Breast epithelium (tissue), 4 donors: ENCODE measurements around the gene MBD5. TPM values are rescaled to one million over a fixed set of nuclear protein-coding genes. Genes with fewer than 3 reads are reported as not detected.

ENCODE experiments used
- DNase-seq, 2 donors: peaks; one replicate each; pipeline ENCODE4 v3.0.0-alpha.2; 2019; ENCODE audit warnings: low spot score in 2 of 2
- H3K27ac ChIP-seq, 2 donors: fragments of 200-600 bp; sonication (generic) in 1 of 2; one replicate each; pipeline ENCODE4 v1.5.1; 2016 to 2019; ENCODE audit warnings: mild to moderate bottlenecking in 1 of 2
- H3K27me3 ChIP-seq, 2 donors: fragments of 200-600 bp; sonication (generic) in 1 of 2; one replicate each; pipeline versions ENCODE4 v1.5.1 to v1.6.0; 2017 to 2019; ENCODE audit warnings: control low read depth in 1 of 2, mild to moderate bottlenecking in 1 of 2
- H3K36me3 ChIP-seq: fragments of 200-600 bp; one replicate; pipeline ENCODE4 v1.5.1; 2019
- H3K4me1 ChIP-seq, 2 donors: fragments of 200-600 bp; sonication (generic); one replicate each; pipeline ENCODE4 v1.5.1; 2016 to 2019; ENCODE audit warnings: control low read depth in 1 of 2
- H3K4me3 ChIP-seq, 3 donors: fragments of 200-600 bp; sonication (generic); 1 replicate in 2 of 3; 2 replicates in 1 of 3; pipeline ENCODE4 v1.5.1; 2016 to 2019; ENCODE audit warnings: mild to moderate bottlenecking in 3 of 3, moderate library complexity in 2 of 3
- H3K9me3 ChIP-seq, 2 donors: fragments of 200-600 bp; sonication (generic) in 1 of 2; one replicate each; pipeline ENCODE4 v1.5.1; 2016 to 2019; ENCODE audit warnings: control low read depth in 1 of 2
- POLR2A ChIP-seq: fragments of 450-650 bp; IDR thresholded peaks from one replicate; pipeline ENCODE4 v1.6.1; 2016; ENCODE audit warnings: antibody characterized with exemption, mild to moderate bottlenecking, moderate library complexity
- POLR2AphosphoS5 ChIP-seq, 3 donors: sonication (generic); formaldehyde crosslinking; IDR thresholded peaks; one replicate each; pipeline ENCODE4 v1.6.1; 2017; ENCODE audit warnings: antibody characterized with exemption in 3 of 3
- intact Hi-C: fragments of 100-400 bp; cut with DNase I; formaldehyde crosslinking; loops from one replicate; pipeline ENCODE4 v1.15.1; 2023; ENCODE audit warnings: low total_unique reads
- total RNA-seq, 3 donors: library from RNA; depleted of rRNA; stranded (reverse); fragments of >200 nt; gene quantifications; one replicate each; pipeline ENCODE4 v1.1.0, GENCODE V29; 2016
- TF ChIP-seq, protein P1 (sequence below), 3 donors: fragments of 450-650 bp; IDR thresholded peaks; one replicate each; pipeline ENCODE4 v1.5.1; 2016 to 2017; ENCODE audit warnings: antibody characterized with exemption in 3 of 3, mild to moderate bottlenecking in 3 of 3, moderate library complexity in 3 of 3

The MBD5 gene
- total RNA-seq, 3 donors from 2014 or later, result 24.0 to 63.8 (median 40.3) TPM

DNA sequence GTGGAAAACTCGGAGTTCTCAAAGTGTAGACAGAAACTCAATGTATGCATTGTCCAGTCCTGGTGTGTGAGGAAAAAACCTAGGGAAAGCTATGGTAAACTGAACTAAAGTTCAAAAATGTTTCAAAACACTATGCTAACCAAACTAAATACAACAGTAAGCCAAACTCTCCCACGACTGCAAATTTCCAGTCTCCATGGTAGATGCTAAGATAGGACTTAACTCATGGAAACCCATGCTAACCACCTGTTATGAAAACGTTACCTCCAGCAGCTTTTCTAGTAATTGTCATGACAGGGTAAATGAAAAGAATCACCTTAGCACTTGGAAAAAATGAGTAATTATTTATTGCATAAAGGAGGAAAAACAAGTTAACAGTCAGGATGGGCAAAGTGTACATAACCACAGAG lies 488.0 kb downstream of the MBD5 start:
- intact Hi-C loops, result no loop called here
- Histone ChIP-seq H3K27ac (no peak overlapping the region), H3K9me3 (no peaks in the 10 kb centered on the region)

DNA sequence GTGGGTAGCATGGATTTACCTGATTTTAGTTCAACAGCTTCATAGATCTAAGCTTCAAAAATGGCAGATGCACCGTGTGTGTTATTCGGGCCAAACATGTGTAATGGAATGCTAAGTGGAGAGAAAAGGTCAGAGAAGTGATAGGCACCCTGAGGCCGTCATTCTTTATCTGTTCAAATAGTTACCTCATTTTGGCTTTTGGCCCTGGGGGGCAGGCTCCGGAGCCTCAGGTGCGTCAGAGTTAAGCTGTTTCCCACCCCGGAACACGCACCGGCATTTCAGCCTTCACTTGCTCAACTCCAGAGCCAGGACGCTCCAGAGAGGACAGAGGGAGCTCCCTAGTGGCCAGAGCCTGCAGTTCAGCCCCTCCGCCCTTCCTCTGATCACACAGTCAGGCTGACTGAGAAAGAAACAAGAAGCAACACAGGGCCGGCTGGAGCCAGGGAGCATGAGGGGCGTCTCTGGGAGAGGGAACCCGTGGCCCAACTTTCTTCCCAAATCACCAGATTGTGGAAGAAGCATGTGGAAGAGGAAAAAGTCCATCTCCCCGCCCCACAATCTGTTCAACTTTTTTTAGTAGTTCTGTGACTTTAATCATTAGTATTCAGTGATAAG lies 488.5 kb downstream of the MBD5 start:
- H3K36me3 ChIP-seq, result no peaks in the 10 kb centered on the region
- no peaks in the 10 kb centered on the region for H3K9me3 ChIP-seq
- no peak overlapping the region for H3K27ac ChIP-seq
- peak overlapping the region in 2 of 3 donors; percentile 35 to 59 for H3K4me3 ChIP-seq
- H3K4me1 ChIP-seq, result no peaks in the 10 kb centered on the region
- no peak for TF ChIP-seq POLR2A
- no peak for TF ChIP-seq POLR2AphosphoS5 (IDR thresholded peaks at IDR 0.05)
- TF ChIP-seq, protein P1, sequence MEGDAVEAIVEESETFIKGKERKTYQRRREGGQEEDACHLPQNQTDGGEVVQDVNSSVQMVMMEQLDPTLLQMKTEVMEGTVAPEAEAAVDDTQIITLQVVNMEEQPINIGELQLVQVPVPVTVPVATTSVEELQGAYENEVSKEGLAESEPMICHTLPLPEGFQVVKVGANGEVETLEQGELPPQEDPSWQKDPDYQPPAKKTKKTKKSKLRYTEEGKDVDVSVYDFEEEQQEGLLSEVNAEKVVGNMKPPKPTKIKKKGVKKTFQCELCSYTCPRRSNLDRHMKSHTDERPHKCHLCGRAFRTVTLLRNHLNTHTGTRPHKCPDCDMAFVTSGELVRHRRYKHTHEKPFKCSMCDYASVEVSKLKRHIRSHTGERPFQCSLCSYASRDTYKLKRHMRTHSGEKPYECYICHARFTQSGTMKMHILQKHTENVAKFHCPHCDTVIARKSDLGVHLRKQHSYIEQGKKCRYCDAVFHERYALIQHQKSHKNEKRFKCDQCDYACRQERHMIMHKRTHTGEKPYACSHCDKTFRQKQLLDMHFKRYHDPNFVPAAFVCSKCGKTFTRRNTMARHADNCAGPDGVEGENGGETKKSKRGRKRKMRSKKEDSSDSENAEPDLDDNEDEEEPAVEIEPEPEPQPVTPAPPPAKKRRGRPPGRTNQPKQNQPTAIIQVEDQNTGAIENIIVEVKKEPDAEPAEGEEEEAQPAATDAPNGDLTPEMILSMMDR (IDR thresholded peaks at IDR 0.05), result peak in 2 of 3 donors; percentile 59 to 86
- no peaks in the 10 kb centered on the region for H3K27me3 ChIP-seq
- peak; percentile 62 to 72 for DNase-seq
- intact Hi-C loops, result no loop called here

More for the DNA sequence above, 488.0 kb downstream of the MBD5 start:
- H3K27me3 ChIP-seq, result no peaks in the 10 kb centered on the region
- no peaks in the 10 kb centered on the region for H3K4me1 ChIP-seq
- TF ChIP-seq, protein P1 (IDR thresholded peaks at IDR 0.05), result no peak
- TF ChIP-seq POLR2AphosphoS5 (IDR thresholded peaks at IDR 0.05) (no peak), POLR2A (no peak)
- H3K4me3 ChIP-seq, result peak overlapping the region in 2 of 3 donors; percentile 35 to 59
- H3K36me3 ChIP-seq, result no peaks in the 10 kb centered on the region
- no peak for DNase-seq

DNA sequence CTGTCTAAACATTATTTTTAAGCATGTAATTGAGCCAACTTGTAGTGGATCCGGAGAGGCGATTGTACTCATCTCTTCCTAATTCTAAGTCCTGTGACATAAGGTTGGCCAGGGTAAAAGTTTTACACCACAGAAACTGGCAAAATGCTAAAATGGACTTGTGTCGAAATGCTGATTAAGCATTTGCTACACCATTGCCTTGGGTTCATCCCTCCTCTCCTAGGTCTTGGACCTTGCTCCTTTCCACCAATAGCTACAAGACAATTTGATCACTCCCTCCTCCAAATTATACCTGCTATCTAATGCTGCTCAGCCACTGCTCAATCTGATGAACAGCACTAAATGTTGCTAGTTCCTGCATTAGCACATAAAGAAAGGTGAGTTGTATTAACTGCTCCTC lies 491.0 kb downstream of the MBD5 start:
- Histone ChIP-seq H3K27ac (no peak overlapping the region), H3K4me1 (no peaks in the 10 kb centered on the region), H3K4me3 (no peak overlapping the region), H3K9me3 (no peaks in the 10 kb centered on the region), H3K27me3 (no peaks in the 10 kb centered on the region), H3K36me3 (no peaks in the 10 kb centered on the region)
- intact Hi-C loops, result no loop called here
- no peak for TF ChIP-seq POLR2A
- TF ChIP-seq, protein P1 (IDR thresholded peaks at IDR 0.05), result no peak
- no peak for TF ChIP-seq POLR2AphosphoS5 (IDR thresholded peaks at IDR 0.05)
- DNase-seq, result no peak

DNA sequence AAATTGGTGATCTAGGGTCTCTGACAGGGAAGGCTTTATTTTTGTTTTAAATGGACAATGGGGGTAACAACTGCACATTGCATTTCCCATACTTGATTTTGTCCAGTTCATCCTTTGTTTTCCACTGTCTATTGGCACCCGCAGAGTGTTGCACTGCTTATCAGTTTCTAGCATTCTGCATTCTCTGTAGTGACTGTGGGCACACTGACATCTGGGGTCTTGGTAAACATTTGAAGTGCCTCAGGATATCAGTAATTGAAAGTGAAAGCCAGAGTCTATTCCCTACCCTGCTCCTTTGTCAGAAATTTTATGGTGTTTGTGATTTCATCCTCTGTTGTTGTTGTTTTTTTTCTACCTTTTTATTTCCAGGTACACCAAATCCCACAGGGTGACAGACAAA lies 491.6 kb downstream of the MBD5 start:
- Histone ChIP-seq H3K9me3 (no peaks in the 10 kb centered on the region), H3K4me1 (no peaks in the 10 kb centered on the region), H3K27ac (no peak overlapping the region), H3K27me3 (no peaks in the 10 kb centered on the region), H3K36me3 (no peaks in the 10 kb centered on the region), H3K4me3 (no peak overlapping the region)
- TF ChIP-seq, protein P1 (IDR thresholded peaks at IDR 0.05), result no peak
- TF ChIP-seq POLR2AphosphoS5 (IDR thresholded peaks at IDR 0.05) (no peak), POLR2A (no peak)
- intact Hi-C loops, result no loop called here
- no peak for DNase-seq

DNA sequence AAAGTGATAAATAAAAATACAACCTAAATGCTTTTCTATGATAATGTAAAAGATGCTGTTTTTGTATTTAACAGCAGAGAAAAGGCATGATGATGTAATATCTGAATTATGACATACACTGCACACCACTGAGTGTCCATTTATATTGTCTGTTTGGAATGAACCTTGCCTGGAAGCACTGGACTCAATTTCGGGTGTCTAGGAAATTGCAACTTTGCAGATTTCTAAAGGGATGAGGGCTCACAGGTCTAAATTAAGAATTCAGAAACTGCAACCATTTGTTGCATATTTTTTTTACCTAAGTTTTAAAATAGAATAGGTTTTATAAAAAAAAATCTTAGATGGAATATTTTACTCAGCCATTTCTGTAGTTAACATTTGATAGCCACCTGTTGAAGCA lies 492.5 kb downstream of the MBD5 start:
- Histone ChIP-seq H3K27ac (no peak overlapping the region), H3K27me3 (no peaks in the 10 kb centered on the region), H3K4me1 (no peaks in the 10 kb centered on the region), H3K9me3 (no peaks in the 10 kb centered on the region), H3K4me3 (no peak overlapping the region), H3K36me3 (no peaks in the 10 kb centered on the region)
- intact Hi-C loops, result no loop called here
- TF ChIP-seq, protein P1 (IDR thresholded peaks at IDR 0.05), result no peak
- no peak for TF ChIP-seq POLR2A
- no peak for DNase-seq
